Bronchial epithelial cell (primary cell): ENCODE measurements around the gene SLC25A29. TPM values are rescaled to one million over a fixed set of nuclear protein-coding genes. Genes with fewer than 3 reads are reported as not detected.

Experiments
- DNase-seq: peaks from one replicate; pipeline ENCODE4 v3.0.0-alpha.2; 2010; ENCODE audit warnings: low read depth
- FAIRE-seq: peaks from 2 replicates; lab custom pipeline; 2011; peaks lifted over from hg19 to GRCh38; lab: Jason Lieb, UNC
- H3K27me3 ChIP-seq: 2 replicates; pipeline ENCODE4 v1.5.1; 2011; ENCODE audit warnings: low read length; ENCODE audit not compliant: control insufficient read depth, insufficient read depth
- H3K36me3 ChIP-seq: 2 replicates; pipeline ENCODE4 v1.5.1; 2011; ENCODE audit warnings: low read length; ENCODE audit not compliant: control insufficient read depth, insufficient read depth
- H3K4me3 ChIP-seq: 2 replicates; pipeline ENCODE4 v1.5.1; 2011; ENCODE audit warnings: mild to moderate bottlenecking, low read depth, low read length, control low read depth
- CTCF ChIP-seq: IDR thresholded peaks from 2 replicates; pipeline ENCODE4 v1.5.1; 2011; ENCODE audit warnings: mild to moderate bottlenecking, moderate library complexity, low read length, control low read depth, inconsistent platforms; ENCODE audit not compliant: insufficient read depth, severe bottlenecking
- total RNA-seq: library from RNA; depleted of rRNA; stranded (reverse); fragments of >200 nt; gene quantifications from 2 replicates; pipeline ENCODE4 v1.2.1, GENCODE V29; 2014

Gene SLC25A29
- total RNA-seq, 1 donor from 2014 or later, result 16.1 TPM

- Histone ChIP-seq H3K36me3 (no peaks in the 10 kb centered on the region), H3K4me3 (peak overlapping the region; percentile 74), H3K27me3 (no peaks in the 10 kb centered on the region)
- no peak for TF ChIP-seq CTCF
- FAIRE-seq, result no peak
- peak; percentile 30 for DNase-seq
Observed at GRCh38 chr14:100304825-100305323, 1.4 kb downstream of the SLC25A29 start.

GRCh38 chr14:100303925-100304324 lies 2.3 kb downstream of the SLC25A29 start:
- no peak for FAIRE-seq
- no peak for TF ChIP-seq CTCF
- no peak for DNase-seq
- peaks cover under 1% of the 10 kb centered on the region for H3K36me3 ChIP-seq
- H3K27me3 ChIP-seq, result no peaks in the 10 kb centered on the region
- H3K4me3 ChIP-seq, result no peak overlapping the region

- peak; percentile 77 for TF ChIP-seq CTCF
- H3K4me3 ChIP-seq, result no peak overlapping the region
- no peaks in the 10 kb centered on the region for H3K27me3 ChIP-seq
- DNase-seq (no peak), FAIRE-seq (no peak)
- H3K36me3 ChIP-seq, result peaks cover 2% of the 10 kb centered on the region
Observed at GRCh38 chr14:100303179-100303578, 3.1 kb downstream of the SLC25A29 start.

- TF ChIP-seq CTCF, result no peak
- Histone ChIP-seq H3K36me3 (peaks cover 2% of the 10 kb centered on the region), H3K27me3 (no peaks in the 10 kb centered on the region), H3K4me3 (no peak overlapping the region)
- FAIRE-seq (no peak), DNase-seq (no peak)
Observed at GRCh38 chr14:100302616-100303015, 3.6 kb downstream of the SLC25A29 start.

- no peak for TF ChIP-seq CTCF
- DNase-seq (no peak), FAIRE-seq (no peak)
- H3K36me3 ChIP-seq, result peaks cover 2% of the 10 kb centered on the region
- no peaks in the 10 kb centered on the region for H3K27me3 ChIP-seq
- no peak overlapping the region for H3K4me3 ChIP-seq
Observed at GRCh38 chr14:100299238-100299560, 7.0 kb downstream of the SLC25A29 start.

- no peak for TF ChIP-seq CTCF
- H3K27me3 ChIP-seq, result no peaks in the 10 kb centered on the region
- no peak for FAIRE-seq
- no peak for DNase-seq
- no peak overlapping the region for H3K4me3 ChIP-seq
- peaks cover 2% of the 10 kb centered on the region for H3K36me3 ChIP-seq
Observed at GRCh38 chr14:100298551-100299237, 7.5 kb downstream of the SLC25A29 start.
